Endothelial cell of hepatic sinusoid (primary cell): ENCODE data around the gene PPFIA3.

ENCODE experiments used
- in situ Hi-C: cut with HindIII; loops from 2 replicates; pipeline ENCODE4 v1.10.0; 2017; ENCODE audit warnings: low sequenced_read_pairs

PPFIA3 gene

GRCh38 chr19:49148784-49149651 lies 29.7 kb downstream of the PPFIA3 start:
- in situ Hi-C loops, result loop anchor here (5.0 kb wide), 1 partner anchor 48 kb away; no protein-coding TSS in a partner anchor

- in situ Hi-C loops, result loop anchor here (5.0 kb wide), 1 partner anchor 48 kb away; no protein-coding TSS in a partner anchor
These were observed 30.3 kb downstream of the PPFIA3 start for GRCh38 chr19:49149652-49150105.

DNA sequence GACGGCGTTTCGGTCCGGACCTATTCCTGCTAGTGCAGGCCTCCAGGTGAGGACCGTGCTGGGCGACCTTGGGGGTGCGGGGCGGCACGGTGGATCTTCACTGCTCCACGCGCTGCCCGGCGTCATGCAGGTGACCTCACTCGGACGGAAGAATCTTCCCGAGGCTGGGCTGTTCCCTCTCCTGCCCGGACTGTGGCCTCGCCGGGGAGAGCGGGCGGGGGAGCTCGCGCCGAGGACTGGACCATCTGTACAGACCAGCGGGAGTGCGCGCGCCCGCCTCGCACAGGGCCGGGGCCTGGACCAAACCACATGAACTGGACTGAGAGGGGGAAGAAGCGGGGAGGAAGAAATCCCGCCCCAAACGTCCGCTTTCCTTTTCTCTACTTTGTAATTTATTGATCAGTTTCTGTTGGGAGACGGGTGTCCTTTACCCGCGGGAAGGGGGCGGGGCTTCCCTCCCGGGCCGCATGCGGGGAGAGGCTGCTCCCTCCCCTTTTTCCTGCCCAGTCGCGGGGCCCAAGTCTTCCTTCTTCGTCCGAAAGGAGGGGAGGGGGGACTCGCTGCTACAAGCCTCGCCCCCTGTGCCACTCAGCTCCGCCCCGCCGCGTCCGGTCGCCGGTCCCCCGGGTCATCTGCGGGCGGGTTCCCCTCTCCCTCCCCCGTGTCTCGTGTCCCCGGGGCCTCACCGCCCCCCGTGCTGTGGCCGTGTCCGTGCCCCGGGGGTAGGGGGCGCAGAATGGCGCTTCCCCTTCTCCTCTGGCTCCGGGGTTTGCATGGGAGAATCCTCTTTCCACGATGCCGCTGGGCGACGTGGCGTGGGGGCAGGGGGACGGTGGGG lies 31.0 kb downstream of the PPFIA3 start:
- in situ Hi-C loops, result no loop called here

DNA sequence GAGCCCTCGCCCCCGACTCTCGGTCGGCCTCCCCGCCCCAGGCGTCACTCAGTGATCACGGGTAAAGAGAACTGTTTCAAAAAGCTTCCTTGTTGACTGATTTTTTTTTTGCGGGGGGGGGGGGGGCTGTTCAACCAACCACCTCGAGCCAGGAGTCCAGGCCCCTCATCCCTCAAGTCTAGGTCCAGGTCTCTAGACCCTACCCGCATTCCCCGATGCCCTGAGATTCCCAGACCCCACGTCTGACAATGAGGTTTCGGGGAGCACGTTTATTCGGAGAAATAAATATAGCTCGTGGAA lies 31.6 kb downstream of the PPFIA3 start:
- in situ Hi-C loops, result no loop called here

DNA sequence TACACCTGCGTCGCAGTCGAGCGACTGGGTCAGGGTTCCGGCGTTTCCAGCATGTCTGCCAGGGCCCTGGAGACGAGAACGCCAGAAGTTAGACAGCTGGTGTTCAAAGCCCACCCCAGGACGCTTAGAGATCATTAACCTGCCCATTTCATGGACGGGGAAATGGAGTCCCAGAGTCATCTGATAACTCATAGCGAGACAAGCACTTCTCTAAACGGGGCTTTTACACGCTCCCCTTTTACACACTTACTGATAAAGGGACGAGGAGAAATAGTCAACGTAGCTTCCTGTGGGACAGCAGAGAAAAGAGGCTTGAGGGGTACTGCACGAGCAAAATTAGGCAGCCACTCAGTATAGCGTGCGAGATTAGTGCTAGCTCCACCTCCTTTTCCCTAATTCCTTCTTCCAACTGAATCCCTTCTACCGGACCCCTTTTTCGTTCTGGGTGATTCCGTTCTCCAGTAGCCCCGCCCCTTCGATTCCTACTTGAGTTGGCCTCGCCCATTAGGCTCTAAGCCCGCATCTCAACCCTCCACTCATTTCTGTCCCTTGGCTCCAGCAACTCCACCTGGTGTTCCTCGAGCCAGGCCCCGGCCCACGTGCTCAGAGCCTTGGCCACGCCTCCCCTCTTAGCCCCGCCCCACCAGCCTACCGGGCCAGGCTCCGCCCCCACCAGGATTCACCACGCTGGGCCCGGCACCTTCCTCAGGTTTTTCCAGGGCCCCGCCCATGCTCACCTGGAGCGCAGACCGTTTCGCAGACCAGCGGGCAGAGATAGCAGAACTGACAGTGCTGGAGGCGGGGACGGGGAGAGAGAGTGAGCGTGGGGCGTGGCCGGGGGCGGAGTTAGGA lies 32.1 kb downstream of the PPFIA3 start:
- in situ Hi-C loops, result no loop called here

- in situ Hi-C loops, result no loop called here
These were observed 32.8 kb downstream of the PPFIA3 start for GRCh38 chr19:49152119-49152550.

- in situ Hi-C loops, result no loop called here
These were observed 33.9 kb downstream of the PPFIA3 start for GRCh38 chr19:49153167-49153809.

- in situ Hi-C loops, result no loop called here
These were observed 34.9 kb downstream of the PPFIA3 start for GRCh38 chr19:49154279-49154678.

DNA sequence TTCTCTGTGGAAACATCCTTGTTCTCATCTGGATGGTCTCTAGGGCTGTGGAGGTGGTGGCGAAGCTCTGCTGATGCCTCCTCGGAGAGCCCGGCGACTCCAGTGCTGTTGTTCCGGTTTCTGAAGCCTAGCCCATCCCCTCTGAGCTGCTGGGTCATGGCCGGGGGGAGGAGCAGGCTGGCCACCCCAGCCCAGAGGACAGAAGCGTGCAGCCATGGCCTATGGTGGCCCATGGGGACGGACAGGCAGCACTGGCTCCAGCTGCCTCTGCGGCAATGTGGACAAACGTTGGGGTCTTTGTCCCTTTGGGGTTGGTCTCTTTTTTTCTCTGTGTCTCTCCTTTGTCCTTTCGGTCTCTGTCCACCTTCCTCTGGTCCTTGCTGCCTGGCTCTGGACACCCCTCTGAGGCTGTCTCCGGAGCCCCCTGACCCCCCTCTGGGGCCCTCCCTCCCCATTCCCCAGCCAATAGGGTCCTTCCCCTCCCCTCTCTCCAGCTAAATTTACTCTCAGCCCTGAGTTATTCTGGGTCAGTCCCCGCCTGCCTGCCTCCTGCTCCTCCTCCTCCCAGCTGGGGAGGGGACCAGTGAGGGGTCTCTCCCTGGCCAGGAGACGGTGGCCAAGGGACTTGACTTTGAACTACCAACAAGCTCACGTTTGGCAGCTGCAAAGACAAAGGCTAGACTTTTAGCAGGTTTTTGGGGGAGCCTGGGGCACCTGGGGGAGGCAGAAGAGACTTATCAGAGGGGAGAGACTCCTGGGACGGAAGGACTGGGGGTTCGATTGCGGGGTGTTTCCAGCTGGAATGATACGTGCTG lies 35.9 kb downstream of the PPFIA3 start, which contains the start of gene HRC:
HRC (minus strand) TSS at position 392 of the 815 bp plus-strand sequence; CDS start at position 233, 159 bp downstream.
- in situ Hi-C loops, result no loop called here

- in situ Hi-C loops, result no loop called here
These were observed 36.5 kb downstream of the PPFIA3 start for GRCh38 chr19:49155820-49156346.

DNA sequence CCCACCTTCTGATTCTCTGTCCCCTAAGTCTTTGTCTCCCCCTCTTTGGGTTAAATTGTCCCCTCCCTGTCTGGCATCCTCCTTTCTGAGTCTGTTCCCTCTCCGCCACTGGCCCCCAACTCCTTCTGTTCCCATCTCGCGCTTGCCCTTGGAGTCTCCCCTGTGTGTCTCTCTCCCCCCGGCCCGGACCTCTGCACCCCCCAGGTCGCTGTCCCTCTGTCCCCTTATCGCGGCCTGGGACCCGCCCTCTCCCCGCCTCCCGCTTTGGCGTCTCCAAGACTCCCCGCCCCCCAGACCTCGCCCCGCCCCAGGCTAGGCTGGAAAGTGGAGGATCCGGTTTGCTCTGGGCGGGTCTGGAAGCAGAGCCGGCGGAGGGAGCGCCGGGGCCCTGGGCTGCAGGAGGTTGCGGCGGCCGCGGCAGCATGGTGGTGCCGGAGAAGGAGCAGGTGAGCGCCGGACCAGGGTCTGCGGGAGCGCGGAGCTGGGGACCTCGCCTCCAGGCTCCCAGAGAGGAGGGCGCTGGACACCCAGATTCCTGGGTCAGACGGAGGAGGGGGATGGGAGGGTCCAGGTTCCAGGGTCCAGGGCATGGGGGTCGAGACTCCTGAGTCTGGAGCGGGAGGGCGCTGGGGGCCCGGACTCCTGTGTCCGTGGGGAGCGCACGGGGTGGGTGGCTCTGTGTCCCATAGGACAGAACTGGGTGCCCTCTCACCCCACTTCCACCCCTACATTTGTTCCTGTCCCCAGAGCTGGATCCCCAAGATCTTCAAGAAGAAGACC lies 38.3 kb downstream of the PPFIA3 start, which contains the start of gene TRPM4:
TRPM4 (plus strand) TSS at position 348 of the 780 bp plus-strand sequence; CDS start at position 423, 75 bp downstream.
- in situ Hi-C loops, result no loop called here

DNA sequence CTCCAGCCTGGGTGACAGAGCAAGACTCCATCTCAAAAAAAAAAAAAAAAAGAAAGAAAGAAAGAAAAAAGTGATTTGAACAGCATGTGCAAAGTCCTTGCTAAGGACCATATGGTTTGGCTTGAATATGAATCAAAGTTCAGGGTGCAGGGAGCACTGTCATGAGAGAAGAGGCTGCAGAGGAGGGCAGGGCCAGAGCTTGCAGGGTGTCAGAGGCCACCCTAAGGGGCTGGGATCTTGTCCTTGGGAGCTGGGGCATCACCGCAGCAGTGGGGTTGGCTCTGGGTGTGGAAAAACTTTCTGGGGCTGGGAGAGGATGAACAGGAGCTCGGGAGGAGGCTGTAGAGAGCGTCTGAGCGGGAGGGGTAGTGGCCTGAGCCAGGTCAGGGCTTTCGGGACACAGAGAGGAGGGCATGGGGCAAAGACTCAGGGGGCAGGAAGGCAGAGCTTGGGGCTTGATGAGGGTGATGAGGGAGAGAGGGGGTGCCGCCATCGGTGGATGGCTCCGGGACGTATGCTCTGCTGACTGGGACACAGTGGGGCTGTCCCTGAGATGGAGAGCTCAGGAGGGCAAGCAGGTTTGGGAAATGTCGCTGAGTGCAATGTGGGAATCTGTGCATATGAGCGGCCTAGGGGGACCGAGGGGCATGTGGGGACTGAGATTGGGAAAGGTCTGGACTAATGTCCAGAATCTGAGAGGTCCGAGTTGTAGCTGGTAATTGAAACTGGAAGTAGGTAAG lies 41.3 kb downstream of the PPFIA3 start:
- in situ Hi-C loops, result no loop called here

DNA sequence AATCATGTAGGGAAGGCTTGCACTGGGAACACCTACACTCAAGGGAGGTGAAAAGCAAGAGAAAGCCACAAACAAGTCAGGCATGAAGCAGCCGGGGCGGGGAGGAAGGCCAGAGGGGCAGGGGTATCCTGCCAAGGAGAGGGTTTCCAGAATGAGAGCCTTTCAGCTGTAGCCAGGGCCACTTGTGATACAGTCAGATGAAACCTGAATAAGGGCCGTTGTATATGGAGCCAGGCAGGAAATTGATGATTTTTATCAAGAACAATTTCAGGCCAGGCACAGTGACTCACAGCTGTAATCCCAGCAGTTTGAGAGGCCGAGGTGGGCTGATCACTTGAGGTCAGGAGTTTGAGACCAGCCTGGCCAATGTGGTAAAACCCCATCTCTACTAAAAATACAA lies 42.6 kb downstream of the PPFIA3 start:
- in situ Hi-C loops, result no loop called here

GRCh38 chr19:49165111-49165750 lies 45.9 kb downstream of the PPFIA3 start:
- in situ Hi-C loops, result no loop called here

DNA sequence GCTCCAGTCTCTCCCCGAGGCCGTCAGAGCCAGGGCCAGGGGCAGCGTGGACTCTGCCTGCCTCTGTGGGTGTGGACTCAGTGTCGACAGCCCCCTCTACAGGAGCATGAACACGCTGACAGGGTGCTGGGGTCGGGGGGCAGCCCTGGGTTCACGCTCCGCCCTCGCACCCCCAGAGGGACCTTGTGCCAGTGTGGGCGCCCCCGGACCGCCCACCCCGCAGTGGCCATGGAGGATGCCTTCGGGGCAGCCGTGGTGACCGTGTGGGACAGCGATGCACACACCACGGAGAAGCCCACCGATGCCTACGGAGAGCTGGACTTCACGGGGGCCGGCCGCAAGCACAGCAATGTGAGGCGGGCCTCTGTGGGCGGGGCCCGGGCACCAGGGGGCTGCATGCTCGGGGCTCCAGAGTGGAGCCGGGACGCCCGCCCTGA lies 46.5 kb downstream of the PPFIA3 start:
- in situ Hi-C loops, result no loop called here

GRCh38 chr19:49167857-49168409 lies 48.6 kb downstream of the PPFIA3 start:
- in situ Hi-C loops, result no loop called here

- in situ Hi-C loops, result no loop called here
These were observed 49.1 kb downstream of the PPFIA3 start for GRCh38 chr19:49168421-49168820.
